H1 (cell line): ENCODE measurements around the gene JPT1. TPM values are rescaled to one million over a fixed set of nuclear protein-coding genes. Genes with fewer than 3 reads are reported as not detected.

Experiments used
- CTCF ChIA-PET: fragments of 300-600 bp; sonication (Branson Sonifier 250); formaldehyde crosslinking; loops from one replicate; lab custom pipeline; 2021; ENCODE audit not compliant: partially characterized antibody; lab: Charles Lee
- POLR2A ChIA-PET: fragments of 300-600 bp; sonication (Branson Sonifier 250); formaldehyde crosslinking; loops from one replicate; lab custom pipeline; 2021; ENCODE audit warnings: inconsistent platforms; ENCODE audit not compliant: partially characterized antibody; lab: Charles Lee
- DNase-seq, 2 experiments: peaks; one replicate each; pipeline versions ENCODE4 v3.0.0 to v3.0.0-alpha.2; 2010 to 2022; ENCODE audit warnings: low spot score in 2 of 2, low read depth in 1 of 2, mixed read lengths in 1 of 2
- FAIRE-seq: peaks from 2 replicates; lab custom pipeline; 2011; peaks lifted over from hg19 to GRCh38; lab: Jason Lieb, UNC
- H2AFZ ChIP-seq: 2 replicates; pipeline ENCODE4 v1.8.1; 2012; ENCODE audit warnings: low read length, inconsistent platforms
- H2AK5ac ChIP-seq: 2 replicates; pipeline ENCODE4 v1.6.1; 2013; ENCODE audit warnings: low read depth, low read length
- H2BK120ac ChIP-seq: replicated peaks from 2 replicates; pipeline ENCODE3; 2013; ENCODE audit warnings: low read depth, low read length, inconsistent platforms
- H2BK12ac ChIP-seq: 2 replicates; pipeline ENCODE4 v1.6.1; 2013; ENCODE audit warnings: low read depth, low read length
- H2BK15ac ChIP-seq: 2 replicates; pipeline ENCODE4 v1.6.1; 2013; ENCODE audit warnings: low read length
- H2BK20ac ChIP-seq: 2 replicates; pipeline ENCODE4 v1.6.1; 2013; ENCODE audit warnings: low read length
- H2BK5ac ChIP-seq: 2 replicates; pipeline ENCODE4 v1.6.1; 2013; ENCODE audit warnings: low read depth, low read length
- H3K14ac ChIP-seq: 2 replicates; pipeline ENCODE4 v1.6.1; 2013; ENCODE audit warnings: inconsistent platforms; ENCODE audit not compliant: insufficient read length
- H3K18ac ChIP-seq: 2 replicates; pipeline ENCODE4 v1.6.1; 2013; ENCODE audit warnings: low read length; ENCODE audit errors: extremely low read depth
- H3K23ac ChIP-seq: 2 replicates; pipeline ENCODE4 v1.6.1; 2013; ENCODE audit warnings: inconsistent platforms; ENCODE audit not compliant: insufficient read length
- H3K23me2 ChIP-seq: 2 replicates; pipeline ENCODE4 v1.6.1; 2013; ENCODE audit warnings: low read depth, low read length
- H3K27ac ChIP-seq: 2 replicates; pipeline ENCODE4 v1.6.1; 2011; ENCODE audit warnings: low read depth, low read length, inconsistent platforms
- H3K27me3 ChIP-seq, 4 experiments: replicated peaks in 1 of 4; 1 replicate in 1 of 4; 2 replicates in 3 of 4; pipeline versions ENCODE4 v1.6.1 to v1.8.1; 2011 to 2013; ENCODE audit warnings: low read length in 3 of 4, mild to moderate bottlenecking in 3 of 4, inconsistent platforms in 2 of 4, mixed read lengths in 2 of 4, moderate library complexity in 1 of 4; ENCODE audit not compliant: control insufficient read depth in 3 of 4, insufficient read depth in 3 of 4; ENCODE audit errors: extremely low read depth in 1 of 4
- H3K36me3 ChIP-seq, 4 experiments: 2 replicates each; pipeline versions ENCODE4 v1.6.1 to v1.8.1; 2011 to 2013; ENCODE audit warnings: mild to moderate bottlenecking in 4 of 4, low read length in 3 of 4, moderate library complexity in 2 of 4, control low read depth in 1 of 4, inconsistent platforms in 1 of 4; ENCODE audit not compliant: insufficient read depth in 4 of 4, control insufficient read depth in 2 of 4
- H3K4ac ChIP-seq: replicated peaks from 2 replicates; pipeline ENCODE3; 2013; ENCODE audit warnings: low read length, low read depth, mixed read lengths, inconsistent platforms; ENCODE audit not compliant: insufficient read length
- H3K4me1 ChIP-seq, 4 experiments: replicated peaks in 1 of 4; 1 replicate in 1 of 4; 2 replicates in 3 of 4; pipeline versions ENCODE4 v1.6.1 to v1.8.1; 2011 to 2013; ENCODE audit warnings: low read length in 3 of 4, inconsistent platforms in 2 of 4, mixed read lengths in 1 of 4; ENCODE audit not compliant: insufficient read depth in 4 of 4, control insufficient read depth in 3 of 4
- H3K4me2 ChIP-seq, 2 experiments: 2 replicates each; pipeline versions ENCODE4 v1.6.1 to v1.8.1; 2011 to 2013; ENCODE audit warnings: low read depth in 2 of 2, low read length in 2 of 2, control low read depth in 1 of 2, inconsistent platforms in 1 of 2, mild to moderate bottlenecking in 1 of 2; ENCODE audit not compliant: insufficient read depth in 1 of 2
- H3K4me3 ChIP-seq, 4 experiments: fragments of 200-600, 300-600 bp in 1 of 4; sonication (generic), shearing (Covaris generic), sonication (Bioruptor Twin) in 1 of 4; 2 replicates each; pipeline versions ENCODE4 v1.5.1 to v1.8.1; 2011 to 2016; ENCODE audit warnings: low read length in 4 of 4, low read depth in 3 of 4, control low read depth in 2 of 4, inconsistent platforms in 2 of 4, mild to moderate bottlenecking in 2 of 4, mixed read lengths in 1 of 4, moderate library complexity in 1 of 4; ENCODE audit not compliant: insufficient read depth in 2 of 4; ENCODE audit errors: extremely low read depth in 1 of 4
- H3K56ac ChIP-seq: replicated peaks from 2 replicates; pipeline ENCODE3; 2013; ENCODE audit warnings: low read depth, mild to moderate bottlenecking, mixed read lengths, low read length, inconsistent platforms; ENCODE audit not compliant: insufficient read length
- H3K79me1 ChIP-seq: 2 replicates; pipeline ENCODE4 v1.6.1; 2013; ENCODE audit warnings: low read depth, low read length, control low read depth
- H3K79me2 ChIP-seq, 2 experiments: 2 replicates each; pipeline versions ENCODE4 v1.6.1 to v1.8.1; 2012 to 2013; ENCODE audit warnings: low read length in 2 of 2, mild to moderate bottlenecking in 2 of 2, inconsistent platforms in 1 of 2; ENCODE audit not compliant: insufficient read depth in 2 of 2, control insufficient read depth in 1 of 2
- H3K9ac ChIP-seq, 4 experiments: replicated peaks in 1 of 4; 1 replicate in 1 of 4; 2 replicates in 3 of 4; pipeline versions ENCODE4 v1.6.1 to v1.8.1; 2011 to 2013; ENCODE audit warnings: low read depth in 3 of 4, low read length in 3 of 4, control low read depth in 2 of 4, mild to moderate bottlenecking in 2 of 4, moderate library complexity in 2 of 4, inconsistent platforms in 1 of 4; ENCODE audit errors: extremely low read depth in 1 of 4
- H3K9me3 ChIP-seq, 2 experiments: 2 replicates each; pipeline versions ENCODE4 v1.6.1 to v1.8.1; 2012 to 2013; ENCODE audit warnings: mild to moderate bottlenecking in 2 of 2, moderate library complexity in 2 of 2, control low read depth in 1 of 2, inconsistent platforms in 1 of 2, low read depth in 1 of 2, low read length in 1 of 2, mixed read lengths in 1 of 2; ENCODE audit not compliant: insufficient read depth in 2 of 2
- H4K20me1 ChIP-seq, 2 experiments: replicated peaks in 1 of 2; 2 replicates each; pipeline versions ENCODE3 to v1.8.1; 2011 to 2013; ENCODE audit warnings: inconsistent platforms in 2 of 2, low read length in 2 of 2, mild to moderate bottlenecking in 1 of 2; ENCODE audit not compliant: insufficient read depth in 2 of 2, control insufficient read depth in 1 of 2
- H4K5ac ChIP-seq: 2 replicates; pipeline ENCODE4 v1.6.1; 2013; ENCODE audit warnings: low read length, low read depth, mixed read lengths, inconsistent platforms; ENCODE audit not compliant: insufficient read length
- H4K8ac ChIP-seq: 2 replicates; pipeline ENCODE4 v1.8.0; 2013; ENCODE audit warnings: mild to moderate bottlenecking, moderate library complexity, low read length, inconsistent platforms; ENCODE audit not compliant: insufficient read depth; ENCODE audit errors: extremely low read depth
- H4K91ac ChIP-seq: replicated peaks from 2 replicates; pipeline ENCODE3; 2013; ENCODE audit warnings: low read length, mixed read lengths, inconsistent platforms; ENCODE audit not compliant: insufficient read length
- BRCA1 ChIP-seq: IDR thresholded peaks from 2 replicates; pipeline ENCODE4 v1.6.1; 2012; ENCODE audit warnings: low read depth, low read length, improper control_type of control experiment
- CHD2 ChIP-seq: IDR thresholded peaks from 2 replicates; pipeline ENCODE4 v1.6.1; 2012; ENCODE audit warnings: low read length, improper control_type of control experiment
- CREB1 ChIP-seq: IDR thresholded peaks from 2 replicates; pipeline ENCODE4 v1.6.1; 2012; ENCODE audit warnings: inconsistent platforms
- FOSL1 ChIP-seq: IDR thresholded peaks from 2 replicates; pipeline ENCODE4 v1.6.1; 2011; ENCODE audit warnings: mild to moderate bottlenecking, low read depth, low read length, moderate library complexity; ENCODE audit not compliant: insufficient read depth
- MAFK ChIP-seq: IDR thresholded peaks from 2 replicates; pipeline ENCODE4 v1.6.1; 2012; ENCODE audit warnings: low read depth, mild to moderate bottlenecking, improper control_type of control experiment, low read length
- NANOG ChIP-seq: IDR thresholded peaks from 2 replicates; pipeline ENCODE4 v1.6.1; 2011; ENCODE audit warnings: low read length, low read depth, mild to moderate bottlenecking, inconsistent platforms; ENCODE audit not compliant: insufficient read depth, poor library complexity, severe bottlenecking
- POLR2AphosphoS5 ChIP-seq: IDR thresholded peaks from 2 replicates; pipeline ENCODE4 v1.6.1; 2011; ENCODE audit warnings: low read depth, low read length
- RBBP5 ChIP-seq: IDR thresholded peaks from 2 replicates; pipeline ENCODE4 v1.7.1; 2012; ENCODE audit warnings: low read depth, mild to moderate bottlenecking, inconsistent platforms, low read length, moderate library complexity, borderline replicate concordance
- RXRA ChIP-seq: IDR thresholded peaks from 2 replicates; pipeline ENCODE4 v1.6.1; 2011; ENCODE audit warnings: low read depth, mild to moderate bottlenecking, low read length, moderate library complexity; ENCODE audit not compliant: insufficient read depth
- SIRT6 ChIP-seq: IDR thresholded peaks from one replicate; pipeline ENCODE4 v1.7.1; 2012; ENCODE audit warnings: low read length, inconsistent platforms
- SIX5 ChIP-seq: IDR thresholded peaks from 2 replicates; pipeline ENCODE4 v1.6.1; 2011; ENCODE audit warnings: mild to moderate bottlenecking, low read depth, low read length
- SP1 ChIP-seq: IDR thresholded peaks from 2 replicates; pipeline ENCODE4 v1.6.1; 2011; ENCODE audit warnings: low read depth, low read length
- TCF12 ChIP-seq: IDR thresholded peaks from 2 replicates; pipeline ENCODE4 v1.6.1; 2011; ENCODE audit warnings: low read depth, mild to moderate bottlenecking, low read length
- TEAD4 ChIP-seq: IDR thresholded peaks from 2 replicates; pipeline ENCODE4 v1.6.1; 2012; ENCODE audit warnings: low read depth, low read length, inconsistent platforms, mixed read lengths
- WGBS, 2 experiments: shearing (Covaris generic) in 1 of 2; methylation state at CpG; one replicate each; pipeline versions ENCODE4 v1.1.6 to v1.1.7; 2013 to 2015; ENCODE audit warnings: low lambda C conversion rate in 2 of 2, mixed read lengths in 2 of 2, inconsistent platforms in 1 of 2, low coverage in 1 of 2, missing lambda C conversion rate in 1 of 2; ENCODE audit not compliant: insufficient replicate concordance in 2 of 2, insufficient coverage in 1 of 2, insufficient read length in 1 of 2; ENCODE audit errors: extremely low coverage in 1 of 2, missing lambda C conversion rate in 1 of 2; 5-methylcytosine and 5-hydroxymethylcytosine counted together
- polyA plus RNA-seq, 7 experiments: library from polyadenylated mRNA; depleted of rRNA in 3 of 7; stranded (reverse) in 5 of 7; unstranded in 2 of 7; fragments of >200 nt in 5 of 7; fragments of 200-250 nt in 2 of 7; gene quantifications; 1 replicate in 5 of 7; 2 replicates in 1 of 7; 4 replicates in 1 of 7; pipeline versions ENCODE4 v1.2.1 to v1.2.3, GENCODE V29; 2011 to 2013; ENCODE audit warnings: missing spikeins in 2 of 7, mixed read lengths in 2 of 7
- total RNA-seq: library from RNA; stranded (reverse); fragmentation: NEBNext Ultra II Directional; extraction: Animal tissue kit (Norgen Biotek cat#: 25700); gene quantifications from 2 replicates; pipeline ENCODE4 v1.2.1, GENCODE V29; 2021
- TF ChIP-seq, protein P1 (sequence below): IDR thresholded peaks from 2 replicates; pipeline ENCODE4 v1.6.1; 2011; ENCODE audit warnings: low read depth, mild to moderate bottlenecking, low read length; ENCODE audit not compliant: insufficient read depth

Gene JPT1
- total and polyA plus RNA-seq, 2 of the 8 experiments (the other 6 are each of a cell fraction or from before 2014, with no cell fraction given) = 154 to 369 TPM

DNA sequence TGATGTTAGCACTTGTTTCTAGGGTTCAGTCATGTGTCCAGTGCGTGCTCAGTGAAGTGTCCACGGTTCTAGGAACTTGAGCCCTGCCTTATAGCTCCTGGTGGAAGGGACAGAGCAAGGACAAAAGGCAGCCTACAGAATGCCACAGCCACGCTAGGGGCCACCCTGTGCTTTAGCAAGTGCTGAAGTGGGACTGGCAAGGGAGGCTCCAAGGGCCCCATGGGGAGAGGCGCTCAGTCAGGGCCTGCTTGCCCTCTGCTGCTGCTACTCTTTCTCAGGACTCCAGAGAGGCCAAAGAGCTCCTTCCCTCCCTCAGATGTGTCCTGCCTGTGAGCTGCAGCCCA, 29.5 kb downstream of the JPT1 start:
- no peak for FAIRE-seq
- TF ChIP-seq, protein P1, sequence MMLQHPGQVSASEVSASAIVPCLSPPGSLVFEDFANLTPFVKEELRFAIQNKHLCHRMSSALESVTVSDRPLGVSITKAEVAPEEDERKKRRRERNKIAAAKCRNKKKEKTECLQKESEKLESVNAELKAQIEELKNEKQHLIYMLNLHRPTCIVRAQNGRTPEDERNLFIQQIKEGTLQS = no peak
- TF ChIP-seq TEAD4 (no peak), CHD2 (no peak), NANOG (no peak), SIRT6 (no peak), BRCA1 (no peak), RBBP5 (no peak), POLR2AphosphoS5 (no peak), CREB1 (no peak), FOSL1 (no peak), TCF12 (no peak), MAFK (no peak), SP1 (no peak), RXRA (no peak), SIX5 (no peak)

More for the DNA sequence above, 29.5 kb downstream of the JPT1 start:
- Histone ChIP-seq H3K79me1 (no peaks in the 10 kb centered on the region; the same call in 1 of the 2 replicates), H2BK12ac (no peak overlapping the region), H3K4me3 (no peak overlapping the region), H3K23ac (no peak overlapping the region), H3K4me1 (peaks cover 0 to 2% (median under 1%) of the 10 kb centered on the region in 4 experiments; a peak in 1 of 7 replicates), H3K9ac (no peak overlapping the region), H2BK20ac (no peak overlapping the region), H3K14ac (no peak overlapping the region), H3K9me3 (no peaks in the 10 kb centered on the region), H4K91ac (no peak overlapping the region), H3K36me3 (peaks cover 0 to 10% (median 6%) of the 10 kb centered on the region in 4 experiments; a peak in 6 of 8 replicates), H3K23me2 (no peaks in the 10 kb centered on the region), H4K8ac (no peak overlapping the region; the same call in 1 of the 2 replicates), H3K27me3 (no peaks in the 10 kb centered on the region; a peak in 1 of 7 replicates), H3K4me2 (no peak overlapping the region), H2BK120ac (no peak overlapping the region), H3K27ac (no peak overlapping the region), H2AK5ac (no peak overlapping the region), H3K18ac (no peak overlapping the region), H3K4ac (no peak overlapping the region), H2AFZ (no peak overlapping the region), H4K20me1 (peaks cover 3 to 8% of the 10 kb centered on the region in 2 experiments), H3K79me2 (peaks cover 0 to 7% of the 10 kb centered on the region in 2 experiments; a peak in 1 of 4 replicates), H2BK15ac (no peak overlapping the region), H3K56ac (no peak overlapping the region), H2BK5ac (no peak overlapping the region), H4K5ac (no peak overlapping the region)
- no peak for DNase-seq
- WGBS, 2 experiments = 90% methylated on average over 4 of the region's 4 CpGs; no CpG with 5 or more reads in 1 of the 2 experiments
- ChIA-PET POLR2A (interaction anchor here (1.2 to 13.9 kb wide), 5 partner anchors 8 to 58 kb away, joined by 3 to 134 read pairs (median 8); no protein-coding TSS in a partner anchor), CTCF (interaction anchor here (1.3 to 12.9 kb wide), 5 partner anchors 7 to 77 kb away, joined by 3 to 239 read pairs (median 15); partner anchors contain the start of genes ARMC7 and NT5C)
